H1 (cell line): ENCODE data around the gene AKAP8.

Source experiments
- CBX5 ChIP-seq: fragments of 300-800, 300-1000 bp; sonication (generic); IDR thresholded peaks from 2 replicates; pipeline ENCODE4 v1.7.1; 2016; ENCODE audit warnings: antibody characterized with exemption, low read length, low read depth
- JUN ChIP-seq: IDR thresholded peaks from 2 replicates; pipeline ENCODE4 v1.6.1; 2011; ENCODE audit warnings: low read depth, mild to moderate bottlenecking, improper control_type of control experiment, low read length
- POLR2AphosphoS5 ChIP-seq: IDR thresholded peaks from 2 replicates; pipeline ENCODE4 v1.6.1; 2011; ENCODE audit warnings: low read depth, low read length
- RAD21 ChIP-seq, 2 experiments: IDR thresholded peaks in 1 of 2; conservative IDR thresholded peaks in 1 of 2; 2 replicates each; pipeline ENCODE4 v1.6.1; 2011; ENCODE audit warnings: low read depth in 2 of 2, low read length in 2 of 2, improper control_type of control experiment in 1 of 2, inconsistent platforms in 1 of 2, mild to moderate bottlenecking in 1 of 2, moderate library complexity in 1 of 2
- TAF1 ChIP-seq: IDR thresholded peaks from 2 replicates; pipeline ENCODE4 v1.6.1; 2011; ENCODE audit warnings: mild to moderate bottlenecking, low read depth, low read length
- YY1 ChIP-seq: IDR thresholded peaks from 2 replicates; pipeline ENCODE4 v1.6.1; 2011; ENCODE audit warnings: low read depth, mild to moderate bottlenecking, low read length

GRCh38 chr19:15399234-15399515, 19.6 kb upstream of the AKAP8 start:
- TF ChIP-seq CBX5, result no peak
- no peak for TF ChIP-seq POLR2AphosphoS5
- no peak for TF ChIP-seq RAD21 (IDR thresholded peaks at IDR 0.05 in 1 of 2, conservative IDR thresholded peaks at IDR 0.05 in 1 of 2; ENCODE audit: low read depth in 2 of 2, low read length in 2 of 2)
- TF ChIP-seq TAF1, result no peak
- no peak for TF ChIP-seq YY1
- TF ChIP-seq JUN, result no peak
